Suprapubic skin (tissue), 4 donors: ENCODE data around the gene THPO. TPM values are rescaled to one million over a fixed set of nuclear protein-coding genes. Genes with fewer than 3 reads are reported as not detected.

Source experiments
- DNase-seq, 2 donors: peaks; one replicate each; pipeline ENCODE4 v3.0.0-alpha.2; 2019; ENCODE audit warnings: low spot score in 2 of 2
- H3K27ac ChIP-seq: fragments of 200-600 bp; sonication (generic); one replicate; pipeline ENCODE4 v1.5.1; 2019
- H3K27me3 ChIP-seq: fragments of 200-600 bp; sonication (generic); one replicate; pipeline ENCODE4 v1.5.1; 2019
- H3K36me3 ChIP-seq: fragments of 200-600 bp; sonication (generic); one replicate; pipeline ENCODE4 v1.5.1; 2019
- H3K4me1 ChIP-seq: fragments of 200-600 bp; sonication (generic); one replicate; pipeline ENCODE4 v1.5.1; 2019
- H3K4me3 ChIP-seq: fragments of 200-600 bp; sonication (generic); one replicate; pipeline ENCODE4 v1.5.1; 2019; ENCODE audit warnings: mild to moderate bottlenecking
- H3K9me3 ChIP-seq: fragments of 200-600 bp; sonication (generic); one replicate; pipeline ENCODE4 v1.5.1; 2019
- EP300 ChIP-seq: sonication (generic); formaldehyde crosslinking; IDR thresholded peaks from one replicate; pipeline ENCODE4 v1.6.1; 2017; ENCODE audit warnings: antibody characterized with exemption
- POLR2A ChIP-seq, 2 donors: fragments of 450-650 bp; IDR thresholded peaks; one replicate each; pipeline ENCODE4 v1.6.1; 2017; ENCODE audit warnings: antibody characterized with exemption in 2 of 2, mild to moderate bottlenecking in 2 of 2, moderate library complexity in 2 of 2
- POLR2AphosphoS5 ChIP-seq, 3 donors: sonication (generic); formaldehyde crosslinking; IDR thresholded peaks; one replicate each; pipeline ENCODE4 v1.6.1; 2017; ENCODE audit warnings: antibody characterized with exemption in 3 of 3
- WGBS: methylation state at CpG from one replicate; pipeline ENCODE4 v1.1.5; 2018; 5-methylcytosine and 5-hydroxymethylcytosine counted together
- total RNA-seq, 4 donors: library from RNA; depleted of rRNA; stranded (reverse); fragments of >200 nt; gene quantifications; one replicate each; pipeline ENCODE4 v1.1.0, GENCODE V29; 2016
- TF ChIP-seq, protein P1 (sequence below), 2 donors: fragments of 200-600 bp in 1 of 2; fragments of 450-650 bp in 1 of 2; sonication (generic) in 1 of 2; IDR thresholded peaks; one replicate each; pipeline ENCODE4 v1.5.1; 2016 to 2019; ENCODE audit warnings: antibody characterized with exemption in 2 of 2, mild to moderate bottlenecking in 1 of 2, moderate library complexity in 1 of 2

Gene THPO
- total RNA-seq, 4 donors from 2014 or later = 0.93 TPM; not detected in 3

DNA sequence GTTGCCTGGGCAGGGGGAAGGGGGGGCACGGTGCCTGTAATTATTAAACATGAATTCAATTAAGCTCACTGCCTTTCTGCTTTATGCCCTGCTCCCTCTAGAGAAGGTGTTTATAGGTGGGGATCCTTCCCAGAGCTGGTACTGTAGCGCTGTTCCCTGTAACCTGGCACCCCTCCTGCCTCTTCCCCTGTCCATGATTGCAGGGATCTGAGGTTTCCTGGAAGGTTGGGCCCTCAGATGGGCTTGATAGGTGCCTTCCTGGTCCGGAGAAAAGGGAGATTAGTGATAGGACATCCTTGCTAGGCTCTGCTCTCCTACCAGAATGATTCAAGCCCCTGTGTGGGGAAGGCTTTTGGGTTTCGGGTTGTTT is 42.7 kb downstream of the THPO start:
- H3K36me3 ChIP-seq = peaks cover 48% of the 10 kb centered on the region
- H3K27ac ChIP-seq = peak overlapping the region; percentile 94
- 34% methylated on average over 4 of the region's 4 CpGs for whole genome bisulfite sequencing
- peaks cover 63% of the 10 kb centered on the region for H3K4me1 ChIP-seq
- no peaks in the 10 kb centered on the region for H3K9me3 ChIP-seq
- no peak for DNase-seq
- TF ChIP-seq POLR2A (IDR thresholded peaks at IDR 0.05) (no peak), POLR2AphosphoS5 (IDR thresholded peaks at IDR 0.05) (no peak), EP300 (no peak)
- TF ChIP-seq, protein P1, sequence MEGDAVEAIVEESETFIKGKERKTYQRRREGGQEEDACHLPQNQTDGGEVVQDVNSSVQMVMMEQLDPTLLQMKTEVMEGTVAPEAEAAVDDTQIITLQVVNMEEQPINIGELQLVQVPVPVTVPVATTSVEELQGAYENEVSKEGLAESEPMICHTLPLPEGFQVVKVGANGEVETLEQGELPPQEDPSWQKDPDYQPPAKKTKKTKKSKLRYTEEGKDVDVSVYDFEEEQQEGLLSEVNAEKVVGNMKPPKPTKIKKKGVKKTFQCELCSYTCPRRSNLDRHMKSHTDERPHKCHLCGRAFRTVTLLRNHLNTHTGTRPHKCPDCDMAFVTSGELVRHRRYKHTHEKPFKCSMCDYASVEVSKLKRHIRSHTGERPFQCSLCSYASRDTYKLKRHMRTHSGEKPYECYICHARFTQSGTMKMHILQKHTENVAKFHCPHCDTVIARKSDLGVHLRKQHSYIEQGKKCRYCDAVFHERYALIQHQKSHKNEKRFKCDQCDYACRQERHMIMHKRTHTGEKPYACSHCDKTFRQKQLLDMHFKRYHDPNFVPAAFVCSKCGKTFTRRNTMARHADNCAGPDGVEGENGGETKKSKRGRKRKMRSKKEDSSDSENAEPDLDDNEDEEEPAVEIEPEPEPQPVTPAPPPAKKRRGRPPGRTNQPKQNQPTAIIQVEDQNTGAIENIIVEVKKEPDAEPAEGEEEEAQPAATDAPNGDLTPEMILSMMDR (IDR thresholded peaks at IDR 0.05) = no peak
- H3K4me3 ChIP-seq = peak overlapping the region; percentile 74
- H3K27me3 ChIP-seq = no peaks in the 10 kb centered on the region

DNA sequence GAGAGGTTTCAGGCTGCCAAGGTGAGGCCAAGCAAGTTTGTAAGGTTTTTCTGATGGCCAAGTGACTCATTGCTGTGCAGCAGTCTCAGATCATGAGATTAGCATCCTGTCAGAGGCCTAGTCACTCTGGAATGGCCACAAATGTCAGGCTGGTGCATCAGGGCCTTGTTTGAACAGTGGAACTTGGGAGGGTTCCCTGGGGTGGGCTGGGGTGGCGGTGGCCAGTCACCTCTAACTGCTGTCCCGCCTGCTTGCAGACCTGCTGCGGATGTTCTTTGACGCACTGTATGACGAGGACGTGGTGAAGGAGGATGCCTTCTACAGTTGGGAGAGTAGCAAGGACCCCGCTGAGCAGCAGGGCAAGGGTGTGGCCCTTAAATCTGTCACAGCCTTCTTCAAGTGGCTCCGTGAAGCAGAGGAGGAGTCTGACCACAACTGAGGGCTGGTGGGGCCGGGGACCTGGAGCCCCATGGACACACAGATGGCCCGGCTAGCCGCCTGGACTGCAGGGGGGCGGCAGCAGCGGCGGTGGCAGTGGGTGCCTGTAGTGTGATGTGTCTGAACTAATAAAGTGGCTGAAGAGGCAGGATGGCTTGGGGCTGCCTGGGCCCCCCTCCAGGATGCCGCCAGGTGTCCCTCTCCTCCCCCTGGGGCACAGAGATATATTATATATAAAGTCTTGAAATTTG is 43.4 kb downstream of the THPO start:
- Histone ChIP-seq H3K27me3 (no peaks in the 10 kb centered on the region), H3K9me3 (no peaks in the 10 kb centered on the region), H3K36me3 (peaks cover 55% of the 10 kb centered on the region), H3K27ac (peak overlapping the region; percentile 94), H3K4me1 (peaks cover 59% of the 10 kb centered on the region), H3K4me3 (no peak overlapping the region)
- WGBS = 75% methylated on average over 12 of the region's 15 CpGs
- no peak for DNase-seq
- TF ChIP-seq, protein P1 (IDR thresholded peaks at IDR 0.05) = no peak
- TF ChIP-seq EP300 = no peak
- TF ChIP-seq POLR2A (IDR thresholded peaks at IDR 0.05) = no peak
- TF ChIP-seq POLR2AphosphoS5 (IDR thresholded peaks at IDR 0.05) = no peak

DNA sequence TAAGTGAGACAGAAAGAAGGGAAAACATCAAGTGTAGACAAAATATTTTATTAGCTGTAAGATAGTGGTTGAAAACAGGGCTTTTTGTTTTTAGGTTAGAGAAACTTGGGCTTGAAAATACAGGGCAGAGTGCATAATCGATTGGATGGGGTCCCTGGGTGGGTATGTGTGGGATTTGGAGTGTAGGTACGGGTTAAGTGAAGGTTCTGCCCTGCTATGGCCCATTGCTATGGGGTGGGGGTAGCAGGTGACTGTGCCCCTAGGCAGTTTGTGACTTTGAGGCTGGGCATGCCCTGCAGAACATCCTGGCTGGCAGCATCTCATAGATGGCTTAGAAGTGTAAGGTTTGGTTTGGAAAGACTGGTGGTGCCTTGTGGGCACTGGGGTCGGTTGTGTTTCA is 44.3 kb downstream of the THPO start:
- Histone ChIP-seq H3K4me3 (no peak overlapping the region), H3K27ac (peak overlapping the region; percentile 46), H3K27me3 (no peaks in the 10 kb centered on the region), H3K36me3 (peaks cover 64% of the 10 kb centered on the region), H3K4me1 (peaks cover 49% of the 10 kb centered on the region), H3K9me3 (no peaks in the 10 kb centered on the region)
- DNase-seq = no peak
- WGBS = 82% methylated on average over 2 of the region's 3 CpGs
- TF ChIP-seq POLR2A (IDR thresholded peaks at IDR 0.05) = no peak
- TF ChIP-seq, protein P1 (IDR thresholded peaks at IDR 0.05) = no peak
- TF ChIP-seq EP300 = no peak
- TF ChIP-seq POLR2AphosphoS5 (IDR thresholded peaks at IDR 0.05) = no peak

DNA sequence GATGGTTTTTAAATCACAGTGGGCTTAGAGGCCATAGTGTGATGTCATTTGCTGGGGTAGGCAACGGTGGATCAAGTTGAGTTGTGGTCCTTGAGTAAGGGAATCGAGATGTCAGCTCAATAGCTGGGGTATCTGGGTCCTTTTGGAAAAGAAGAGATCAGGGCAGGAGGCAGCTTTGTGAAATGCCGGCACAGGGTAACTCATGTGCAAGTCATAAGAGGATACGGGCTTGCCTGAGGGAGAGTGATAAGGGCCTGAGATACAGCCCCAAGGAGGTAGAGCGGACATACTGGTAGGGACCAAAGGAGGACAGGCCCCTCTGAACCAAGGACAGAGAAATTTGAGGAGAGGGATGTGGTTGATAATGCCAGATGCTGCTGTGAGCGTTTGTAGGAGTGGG is 44.8 kb downstream of the THPO start:
- H3K9me3 ChIP-seq = no peaks in the 10 kb centered on the region
- peaks cover 44% of the 10 kb centered on the region for H3K4me1 ChIP-seq
- DNase-seq = no peak
- TF ChIP-seq EP300 = no peak
- 82% methylated on average over 6 of the region's 6 CpGs for WGBS
- peak overlapping the region; percentile 46 for H3K27ac ChIP-seq
- no peaks in the 10 kb centered on the region for H3K27me3 ChIP-seq
- H3K36me3 ChIP-seq = peaks cover 69% of the 10 kb centered on the region
- H3K4me3 ChIP-seq = no peak overlapping the region

DNA sequence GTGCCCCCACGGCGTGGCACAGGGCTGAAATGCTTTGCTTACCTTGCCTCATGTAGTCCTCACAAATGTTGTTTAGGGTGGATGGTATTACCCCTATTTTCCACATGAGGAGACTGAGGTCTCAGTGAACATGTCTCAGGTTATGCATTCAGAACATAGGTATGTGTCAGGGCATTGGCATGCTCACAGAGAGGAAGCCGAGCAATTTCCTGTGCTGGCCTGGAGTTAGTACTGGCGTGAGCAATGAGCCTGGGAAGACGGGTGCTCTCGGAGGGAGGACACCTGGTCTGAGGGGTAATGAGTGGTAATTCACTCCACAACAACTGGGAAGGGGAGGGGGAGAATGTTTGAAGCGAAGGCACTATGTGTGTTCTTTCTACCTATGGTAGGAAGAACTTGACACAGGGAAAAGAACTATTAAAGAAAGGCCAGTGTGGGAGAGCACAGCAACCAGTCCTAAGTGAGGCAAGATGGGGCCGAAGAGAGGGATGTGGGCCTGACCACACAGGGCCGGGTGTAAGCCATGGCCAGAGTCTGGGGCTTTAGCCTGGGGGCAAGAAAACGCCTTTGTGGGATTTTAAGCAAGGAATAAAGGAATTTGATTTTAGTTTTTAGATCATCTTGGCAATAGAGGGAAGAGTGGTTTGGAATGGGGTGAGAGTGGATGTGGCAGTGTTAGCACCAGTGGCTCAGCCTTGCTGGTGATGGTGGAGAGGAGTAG is 45.5 kb downstream of the THPO start:
- peaks cover 38% of the 10 kb centered on the region for H3K4me1 ChIP-seq
- peaks cover 75% of the 10 kb centered on the region for H3K36me3 ChIP-seq
- 67% methylated on average over 10 of the region's 10 CpGs for whole genome bisulfite sequencing

More for the DNA sequence above, 45.5 kb downstream of the THPO start:
- peak overlapping the region; percentile 46 for H3K27ac ChIP-seq
- TF ChIP-seq EP300 = no peak
- no peak for TF ChIP-seq POLR2A (IDR thresholded peaks at IDR 0.05)
- no peak for TF ChIP-seq POLR2AphosphoS5 (IDR thresholded peaks at IDR 0.05)
- TF ChIP-seq, protein P1 (IDR thresholded peaks at IDR 0.05) = no peak
- DNase-seq = no peak
- H3K27me3 ChIP-seq = no peaks in the 10 kb centered on the region
- no peaks in the 10 kb centered on the region for H3K9me3 ChIP-seq
- H3K4me3 ChIP-seq = no peak overlapping the region
